Activated CD4-positive, alpha-beta T cell treated with anti-CD3 and anti-CD28 coated beads for 48 hours (primary cell): ENCODE measurements around the gene NID2.

Source experiments
- DNase-seq: peaks from one replicate; pipeline ENCODE4 v3.0.0-alpha.2; 2020

Gene NID2

GRCh38 chr14:52025310-52025709 is 43.5 kb downstream of the NID2 start:
- DNase-seq, result no peak

- DNase-seq, result no peak
Measured at GRCh38 chr14:52023518-52023917, 45.3 kb downstream of the NID2 start.

GRCh38 chr14:52021957-52022600 is 46.8 kb downstream of the NID2 start:
- no peak for DNase-seq

- DNase-seq, result no peak
Measured at GRCh38 chr14:52020866-52021717, 47.8 kb downstream of the NID2 start.

GRCh38 chr14:52020161-52020714 is 48.6 kb downstream of the NID2 start:
- DNase-seq, result no peak

- DNase-seq, result no peak
Measured at GRCh38 chr14:52018970-52019369, 49.9 kb downstream of the NID2 start.

- DNase-seq, result no peak
Measured at GRCh38 chr14:52018252-52018651, 50.6 kb downstream of the NID2 start.

- DNase-seq, result peak; percentile 21
Measured at GRCh38 chr14:52015411-52016030, 53.3 kb downstream of the NID2 start.

- no peak for DNase-seq
Measured at GRCh38 chr14:52014601-52015267, 54.1 kb downstream of the NID2 start.

- peak; percentile 17 for DNase-seq
Measured at GRCh38 chr14:52013984-52014600, 54.8 kb downstream of the NID2 start.

- DNase-seq, result no peak
Measured at GRCh38 chr14:52012635-52013034, 56.2 kb downstream of the NID2 start.

GRCh38 chr14:52011523-52011922 is 57.3 kb downstream of the NID2 start:
- no peak for DNase-seq

- DNase-seq, result no peak
Measured at GRCh38 chr14:52010173-52010693, 58.6 kb downstream of the NID2 start.

GRCh38 chr14:52008136-52008535 is 60.7 kb downstream of the NID2 start:
- DNase-seq, result no peak

- DNase-seq, result no peak
Measured at GRCh38 chr14:52007637-52008036, 61.2 kb downstream of the NID2 start.

- no peak for DNase-seq
Measured at GRCh38 chr14:52007211-52007610, 61.6 kb downstream of the NID2 start.

GRCh38 chr14:52006361-52006760 is 62.5 kb downstream of the NID2 start:
- no peak for DNase-seq

GRCh38 chr14:52005625-52006024 is 63.2 kb downstream of the NID2 start:
- no peak for DNase-seq

GRCh38 chr14:52003324-52003723 is 65.5 kb downstream of the NID2 start:
- DNase-seq, result no peak

- no peak for DNase-seq
Measured at GRCh38 chr14:52002542-52002941, 66.3 kb downstream of the NID2 start.

- DNase-seq, result no peak
Measured at GRCh38 chr14:52000696-52001095, 68.2 kb downstream of the NID2 start.

GRCh38 chr14:52000019-52000582 is 68.8 kb downstream of the NID2 start:
- no peak for DNase-seq
